ENCODE measurements around the gene CYREN. TPM values are rescaled to one million over a fixed set of nuclear protein-coding genes. Genes with fewer than 3 reads are reported as not detected.

The CYREN gene
- polyA plus RNA-seq, 3 donors, result 57.3 to 67.4 (median 60.9) TPM

Other genes starting within 250 kb of the CYREN start
- 1 to 10 TPM; 6.7 to 10.0 (median 7.6) TPM for gene AGBL3, start 184.2 kb downstream of the CYREN start, polyA plus RNA-seq (ENCODE audit: insufficient read length in 3 of 3)
- gene TMEM140, start 22.6 kb downstream of the CYREN start, polyA plus RNA-seq (ENCODE audit: insufficient read length in 3 of 3), result 10 to 100 TPM; 23.8 to 27.2 (median 26.4) TPM
- 10 to 100 TPM; 43.8 to 49.5 (median 45.9) TPM for gene WDR91, start 40.8 kb upstream of the CYREN start, polyA plus RNA-seq (ENCODE audit: insufficient read length in 3 of 3)
- under 1 TPM in 1 of 3 donors, not detected in 2; 0.36 TPM for gene STRA8, start 63.1 kb upstream of the CYREN start, polyA plus RNA-seq (ENCODE audit: insufficient read length in 3 of 3)

Measured in right renal cortex interstitium (tissue), 3 donors.